Endothelial cell of hepatic sinusoid (primary cell): Measurements from ENCODE around the gene PFN3.

Experiments used
- in situ Hi-C: cut with HindIII; loops from 2 replicates; pipeline ENCODE4 v1.10.0; 2017; ENCODE audit warnings: low sequenced_read_pairs

Gene PFN3

GRCh38 chr5:177403102-177403791 lies 2.8 kb upstream of the PFN3 start:
- in situ Hi-C loops, result no loop called here

DNA sequence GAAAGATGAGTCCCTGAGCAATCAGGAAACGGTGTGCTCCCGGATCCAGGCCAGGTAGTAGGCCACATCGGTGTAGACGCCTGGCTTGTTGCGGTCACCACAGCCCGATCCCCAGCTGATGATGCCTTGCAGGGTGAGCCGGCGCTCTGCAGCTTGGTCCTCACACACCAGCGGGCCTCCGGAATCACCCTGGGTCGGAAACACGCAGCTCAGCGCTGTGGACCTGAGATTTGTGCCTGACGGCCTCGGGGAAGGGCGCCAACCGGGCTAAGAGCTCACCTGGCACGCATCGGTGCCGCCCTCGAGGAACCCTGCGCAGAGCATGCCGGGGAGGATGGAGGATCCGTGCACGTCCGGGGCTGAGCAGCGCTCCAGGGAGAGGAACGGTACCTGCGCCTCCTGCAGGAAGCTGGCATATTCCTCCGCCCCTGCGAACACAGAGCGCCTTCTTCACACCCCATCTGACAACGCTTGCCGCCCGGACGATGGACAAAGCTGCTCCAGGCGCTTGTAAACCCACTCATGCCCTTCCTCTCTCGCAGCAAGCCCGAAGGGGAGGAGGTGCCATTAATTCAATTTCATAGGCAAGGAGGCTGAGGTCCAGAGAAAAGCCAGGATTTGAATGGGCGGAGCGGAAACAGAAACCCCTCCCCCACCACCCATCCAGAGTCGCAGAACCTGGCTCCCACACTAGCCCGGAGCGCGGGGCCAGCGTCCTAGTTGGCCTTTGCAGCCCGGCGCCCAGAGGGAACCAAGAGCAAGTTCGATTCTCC lies 2.0 kb upstream of the PFN3 start:
- in situ Hi-C loops, result no loop called here

DNA sequence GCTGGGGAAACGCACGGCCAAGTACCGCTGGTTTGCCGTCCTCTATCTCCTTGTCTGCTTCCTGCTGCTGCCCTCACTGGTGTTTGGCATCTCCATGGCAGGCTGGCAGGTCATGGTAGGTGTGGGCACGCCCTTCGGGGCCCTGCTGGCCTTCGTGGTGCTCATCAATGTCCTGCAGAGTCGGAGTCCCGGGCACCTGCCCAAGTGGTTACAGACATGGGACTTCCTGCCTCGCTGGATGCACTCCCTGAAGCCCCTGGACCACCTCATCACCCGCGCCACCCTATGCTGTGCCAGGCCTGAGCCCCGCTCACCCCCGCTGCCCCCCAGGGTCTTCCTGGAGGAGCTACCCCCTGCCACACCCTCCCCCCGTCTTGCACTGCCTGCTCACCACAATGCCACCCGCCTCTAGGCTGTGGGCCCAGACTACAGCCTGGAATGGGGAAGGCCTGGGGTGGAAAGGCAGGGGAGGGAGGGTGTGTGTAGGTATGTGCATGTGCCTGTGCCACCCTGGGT lies 2.5 kb downstream of the PFN3 start:
- in situ Hi-C loops, result no loop called here

DNA sequence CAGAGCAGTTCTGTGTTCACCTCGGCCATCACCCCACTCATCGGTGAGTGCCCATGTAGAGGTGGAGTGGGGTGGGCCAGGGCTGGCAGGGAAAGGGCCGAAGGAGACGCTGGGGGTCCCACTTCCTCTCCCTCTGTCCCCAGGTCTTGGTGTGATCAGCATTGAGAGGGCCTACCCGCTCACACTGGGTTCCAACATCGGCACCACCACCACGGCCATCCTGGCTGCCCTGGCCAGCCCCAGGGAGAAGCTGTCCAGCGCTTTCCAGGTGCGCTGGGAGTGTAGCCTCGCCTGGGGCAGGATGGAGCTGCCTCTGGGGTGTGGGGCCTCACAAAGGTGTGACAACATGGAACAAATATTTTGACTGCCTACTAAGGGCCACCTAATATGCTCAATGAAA lies 3.7 kb downstream of the PFN3 start:
- in situ Hi-C loops, result no loop called here

- in situ Hi-C loops, result no loop called here
These were observed 4.4 kb downstream of the PFN3 start for GRCh38 chr5:177396078-177396477.

DNA sequence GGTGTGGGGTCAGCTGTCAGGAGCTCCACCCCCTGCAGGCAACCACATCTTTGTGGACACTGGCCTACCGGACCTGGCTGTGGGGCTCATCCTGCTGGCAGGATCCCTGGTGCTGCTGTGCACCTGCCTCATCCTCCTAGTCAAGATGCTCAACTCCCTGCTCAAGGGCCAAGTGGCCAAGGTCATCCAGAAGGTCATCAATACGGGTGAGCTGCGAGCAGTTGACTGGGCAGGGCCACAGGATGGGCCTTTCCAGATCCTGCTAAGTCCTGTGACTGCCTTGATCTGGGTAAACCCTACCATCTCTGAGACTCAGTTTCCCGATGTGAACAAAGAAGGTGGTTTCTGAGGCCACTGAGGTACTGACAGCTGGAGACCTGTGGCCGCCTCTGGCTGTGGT lies 6.5 kb downstream of the PFN3 start:
- in situ Hi-C loops, result no loop called here

- in situ Hi-C loops, result no loop called here
These were observed 7.2 kb downstream of the PFN3 start for GRCh38 chr5:177393206-177393765.

- in situ Hi-C loops, result no loop called here
These were observed 7.7 kb downstream of the PFN3 start for GRCh38 chr5:177392765-177393164.

DNA sequence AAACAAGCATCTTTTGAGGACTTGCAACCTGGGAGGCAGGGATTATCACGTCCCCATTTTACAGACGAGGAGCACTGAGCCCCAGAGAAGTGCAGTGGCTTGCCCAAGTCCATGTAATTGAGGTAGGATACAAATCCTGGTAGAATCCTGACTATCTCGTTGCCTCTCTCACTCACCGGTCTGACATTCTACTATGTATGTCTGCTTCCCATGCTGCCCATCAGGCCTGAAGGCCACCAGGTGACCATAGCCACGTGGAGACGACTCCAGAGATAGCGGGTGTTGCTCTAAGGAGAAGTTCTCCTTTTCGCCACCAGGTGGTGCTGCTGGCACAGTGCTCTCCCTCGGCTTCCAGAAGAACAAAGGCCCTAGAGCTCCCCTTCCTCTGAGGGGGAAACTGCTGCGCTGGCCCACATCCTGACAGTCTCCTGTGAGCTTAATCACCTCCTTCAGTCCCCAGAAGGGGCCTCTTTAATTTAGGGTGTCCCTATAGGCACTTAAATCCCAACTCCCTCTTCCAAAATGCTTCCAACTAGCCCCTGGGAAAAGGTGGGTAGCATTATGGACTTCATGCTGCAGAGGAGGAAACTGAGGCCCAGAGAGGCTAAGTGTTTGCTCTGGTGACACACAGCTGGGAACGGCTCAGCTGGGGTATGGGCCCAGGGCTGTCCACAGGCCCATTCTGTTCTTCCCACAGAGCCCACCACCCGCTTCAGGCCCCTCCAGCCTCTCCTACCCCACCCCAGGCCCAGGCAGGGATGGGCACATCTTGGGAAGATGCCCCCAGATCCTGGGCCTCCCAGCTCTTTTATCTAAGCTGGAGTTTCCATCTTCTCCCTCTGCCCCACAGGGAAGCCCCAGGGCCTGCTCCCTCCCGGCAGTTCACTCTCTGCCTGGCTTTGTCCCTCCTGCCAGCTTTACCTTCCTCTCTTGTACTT lies 9.8 kb downstream of the PFN3 start:
- in situ Hi-C loops, result no loop called here

DNA sequence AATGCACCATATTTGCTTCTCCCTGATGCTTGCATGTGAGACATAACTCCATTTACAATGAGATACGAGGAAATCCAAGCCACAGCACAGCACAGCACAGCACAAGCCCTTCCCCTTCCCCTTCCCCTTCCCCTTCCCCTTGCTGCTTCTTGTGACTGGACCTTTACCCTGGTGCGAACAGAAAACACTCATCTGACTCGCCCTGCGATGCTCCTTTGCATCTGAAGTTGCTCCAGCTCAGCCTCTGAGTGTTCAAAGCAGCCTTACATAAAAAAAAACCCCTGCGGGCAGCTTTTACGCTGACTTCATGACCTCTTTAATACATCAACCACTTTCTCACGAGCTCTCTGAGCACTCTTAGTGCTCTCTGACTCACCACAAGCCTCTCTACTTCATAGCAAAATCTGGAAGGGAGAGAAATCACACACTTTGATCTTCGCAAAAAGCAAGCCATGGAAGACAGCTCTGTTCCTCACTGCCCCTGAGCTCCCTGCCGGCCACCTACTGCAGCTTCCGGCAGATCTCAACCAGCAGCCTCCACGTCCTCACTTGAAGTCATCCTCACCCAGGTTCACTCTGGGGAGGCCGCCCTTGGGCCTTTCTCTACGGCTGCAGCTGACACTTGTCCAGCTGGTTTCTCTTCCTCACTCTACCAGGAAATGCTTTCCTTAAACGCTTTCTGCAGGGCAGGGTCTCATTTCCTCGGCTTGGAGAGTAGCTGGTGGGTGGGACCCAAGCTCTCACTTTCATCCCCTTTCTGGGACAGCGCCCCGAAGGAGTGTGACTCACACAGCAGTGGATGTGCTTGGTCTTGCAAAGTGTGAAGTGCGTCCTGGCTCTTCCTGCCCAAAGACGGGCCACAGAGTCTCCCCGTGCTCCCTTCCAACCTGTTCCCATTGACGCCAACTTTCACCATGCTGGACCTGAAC lies 11.0 kb downstream of the PFN3 start:
- in situ Hi-C loops, result no loop called here

GRCh38 chr5:177388521-177389052 lies 11.9 kb downstream of the PFN3 start:
- in situ Hi-C loops, result no loop called here

- in situ Hi-C loops, result no loop called here
These were observed 13.1 kb downstream of the PFN3 start for GRCh38 chr5:177387405-177387804.

- in situ Hi-C loops, result no loop called here
These were observed 13.9 kb downstream of the PFN3 start for GRCh38 chr5:177386542-177386941.

- in situ Hi-C loops, result no loop called here
These were observed 14.7 kb downstream of the PFN3 start for GRCh38 chr5:177385720-177386119.

DNA sequence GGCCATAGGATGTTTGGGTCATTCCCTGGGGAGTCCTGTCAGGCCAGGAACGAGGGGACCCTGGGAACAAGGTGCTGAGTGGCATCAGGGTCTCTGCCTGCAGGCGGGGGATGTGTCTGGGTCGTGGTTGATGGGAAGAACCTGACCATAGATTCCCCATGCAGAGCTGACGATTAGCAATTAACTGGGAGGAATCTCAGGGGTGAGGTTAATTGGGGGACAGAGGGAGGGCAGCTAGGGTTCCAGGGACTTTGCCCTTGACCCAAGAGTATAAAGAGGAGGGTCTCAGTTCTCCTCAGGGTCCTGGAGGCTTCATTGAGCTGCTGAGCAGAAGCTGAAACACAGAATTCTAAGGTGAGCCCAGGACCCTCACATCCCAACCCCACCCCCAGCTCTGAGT lies 16.3 kb downstream of the PFN3 start, which contains the start of gene SLC34A1:
Gene SLC34A1, plus strand, starts transcription at position 301 of the 400 bp plus-strand sequence. CDS start 1,308 bp downstream, outside the sequence.
- in situ Hi-C loops, result no loop called here

- in situ Hi-C loops, result no loop called here
These were observed 17.3 kb downstream of the PFN3 start for GRCh38 chr5:177383181-177383580.

GRCh38 chr5:177382423-177383029 lies 17.9 kb downstream of the PFN3 start:
- in situ Hi-C loops, result no loop called here

- in situ Hi-C loops, result no loop called here
These were observed 19.7 kb downstream of the PFN3 start for GRCh38 chr5:177380805-177381126.
